ENCODE measurements around the gene UBE2R2.

- TF ChIP-seq POLR2AphosphoS5 (IDR thresholded peaks at IDR 0.05; ENCODE audit: low read depth, low read length), result no peak
- no peak for TF ChIP-seq POLR2A (IDR thresholded peaks at IDR 0.05; ENCODE audit: low read depth, low read length)
Measured at GRCh38 chr9:33885948-33886347, 69.0 kb downstream of the UBE2R2 start.
